ENCODE results near the gene ZNF414. TPM values are rescaled to one million over a fixed set of nuclear protein-coding genes. Genes with fewer than 3 reads are reported as not detected.

Gene ZNF414
- total RNA-seq, 2 donors from 2014 or later, result 25.4 to 34.2 TPM

- no peak for DNase-seq
These were observed 38.8 kb upstream of the ZNF414 start for GRCh38 chr19:8552810-8553209.

GRCh38 chr19:8550070-8550469 lies 36.1 kb upstream of the ZNF414 start:
- DNase-seq (no peak), ATAC-seq (no peak)
- H3K36me3 ChIP-seq (replicated peaks in 1 of 2; ENCODE audit: insufficient read depth in 1 of 2, low read depth in 2 of 2), result no peaks in the 10 kb centered on the region
- H3K9me3 ChIP-seq, result no peaks in the 10 kb centered on the region
- 91% methylated on average over 15 of the region's 15 CpGs; no CpG with 5 or more reads in 1 of the 2 donors for WGBS, 2 donors
- TF ChIP-seq POLR2A (IDR thresholded peaks at IDR 0.05), result no peak
- no peak for TF ChIP-seq CTCF (IDR thresholded peaks at IDR 0.05)
- no peaks in the 10 kb centered on the region for H3K4me1 ChIP-seq
- H3K27ac ChIP-seq, result no peak overlapping the region
- intact Hi-C loops (cut with DNase I), result no loop called here
- H3K27me3 ChIP-seq, result no peaks in the 10 kb centered on the region
- H3K4me3 ChIP-seq, result no peak overlapping the region

More at GRCh38 chr19:8552810-8553209, 38.8 kb upstream of the ZNF414 start:
- Histone ChIP-seq H3K27me3 (no peaks in the 10 kb centered on the region), H3K4me3 (no peak overlapping the region), H3K36me3 (replicated peaks in 1 of 2; ENCODE audit: insufficient read depth in 1 of 2, low read depth in 2 of 2) (no peaks in the 10 kb centered on the region), H3K4me1 (no peaks in the 10 kb centered on the region), H3K27ac (no peak overlapping the region), H3K9me3 (no peaks in the 10 kb centered on the region)
- 71 to 78% methylated on average over 10 of the region's 10 CpGs for WGBS, 2 donors
- no peak for ATAC-seq
- TF ChIP-seq POLR2A (IDR thresholded peaks at IDR 0.05), result no peak
- no peak for TF ChIP-seq CTCF (IDR thresholded peaks at IDR 0.05)
- intact Hi-C loops (cut with DNase I), result no loop called here

GRCh38 chr19:8545743-8546142 lies 31.8 kb upstream of the ZNF414 start:
- Histone ChIP-seq H3K9me3 (no peaks in the 10 kb centered on the region), H3K4me3 (no peak overlapping the region), H3K36me3 (replicated peaks in 1 of 2; ENCODE audit: insufficient read depth in 1 of 2, low read depth in 2 of 2) (no peaks in the 10 kb centered on the region), H3K4me1 (no peaks in the 10 kb centered on the region), H3K27ac (no peak overlapping the region), H3K27me3 (no peaks in the 10 kb centered on the region)
- TF ChIP-seq POLR2A (IDR thresholded peaks at IDR 0.05), result no peak
- no peak for TF ChIP-seq CTCF (IDR thresholded peaks at IDR 0.05)
- DNase-seq, result no peak
- 89 to 94% methylated on average over 7 to 8 of the region's 8 CpGs for WGBS, 2 donors
- ATAC-seq, result no peak
- intact Hi-C loops (cut with DNase I), result no loop called here

- Histone ChIP-seq H3K9me3 (no peaks in the 10 kb centered on the region), H3K4me1 (no peaks in the 10 kb centered on the region), H3K4me3 (no peak overlapping the region), H3K36me3 (replicated peaks in 1 of 2; ENCODE audit: insufficient read depth in 1 of 2, low read depth in 2 of 2) (no peaks in the 10 kb centered on the region), H3K27me3 (no peaks in the 10 kb centered on the region), H3K27ac (no peak overlapping the region)
- ATAC-seq, result no peak
- TF ChIP-seq CTCF (IDR thresholded peaks at IDR 0.05) (no peak), POLR2A (IDR thresholded peaks at IDR 0.05) (no peak)
- no peak for DNase-seq
- WGBS, 2 donors, result 80 to 88% methylated on average over 1 to 19 of the region's 20 CpGs
- intact Hi-C loops (cut with DNase I), result no loop called here
These were observed 30.2 kb upstream of the ZNF414 start for GRCh38 chr19:8544168-8544567.

- no peak for DNase-seq
- intact Hi-C loops (cut with DNase I), result no loop called here
These were observed 25.7 kb upstream of the ZNF414 start for GRCh38 chr19:8539621-8540149.

More at GRCh38 chr19:8539621-8540149, 25.7 kb upstream of the ZNF414 start:
- Histone ChIP-seq H3K27ac (no peak overlapping the region), H3K36me3 (replicated peaks in 1 of 2; ENCODE audit: insufficient read depth in 1 of 2, low read depth in 2 of 2) (no peaks in the 10 kb centered on the region), H3K4me1 (no peaks in the 10 kb centered on the region), H3K27me3 (no peaks in the 10 kb centered on the region), H3K4me3 (no peak overlapping the region), H3K9me3 (no peaks in the 10 kb centered on the region)
- 71 to 77% methylated on average over 11 of the region's 12 CpGs for WGBS, 2 donors
- TF ChIP-seq POLR2A (IDR thresholded peaks at IDR 0.05), result no peak
- TF ChIP-seq CTCF (IDR thresholded peaks at IDR 0.05), result no peak
- ATAC-seq, result no peak

Data from body of pancreas (tissue), 4 donors.